CD4-positive, alpha-beta T cell treated with Interleukin-17A for 4 hours (primary cell): ENCODE measurements around the gene ROR1.

Source experiments
- DNase-seq: peaks from one replicate; pipeline ENCODE4 v3.0.0-alpha.2; 2020; ENCODE audit warnings: mixed read lengths

The ROR1 gene

DNA sequence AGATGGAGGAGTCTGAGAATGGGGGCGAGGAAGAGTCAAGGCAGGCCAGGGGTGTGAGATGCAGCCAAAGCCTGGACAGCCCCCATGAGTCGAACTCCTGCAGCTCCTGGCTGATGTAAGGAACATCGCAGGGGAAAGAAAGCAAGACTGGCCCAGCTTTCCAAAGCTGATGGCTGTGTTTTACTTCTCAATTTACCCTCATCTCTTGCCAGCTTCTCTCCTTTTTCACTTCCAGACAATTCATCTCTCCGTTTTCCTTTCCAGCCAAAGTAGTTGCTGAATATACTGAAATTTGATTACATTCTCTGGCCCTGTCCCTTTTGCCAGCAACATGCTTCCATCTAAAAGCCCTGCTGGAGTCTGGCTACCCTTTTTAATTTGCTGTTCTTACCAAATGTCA, 389.6 kb downstream of the ROR1 start:
- no peak for DNase-seq

- DNase-seq = no peak
These were observed 390.2 kb downstream of the ROR1 start for GRCh38 chr1:64163970-64164369.

DNA sequence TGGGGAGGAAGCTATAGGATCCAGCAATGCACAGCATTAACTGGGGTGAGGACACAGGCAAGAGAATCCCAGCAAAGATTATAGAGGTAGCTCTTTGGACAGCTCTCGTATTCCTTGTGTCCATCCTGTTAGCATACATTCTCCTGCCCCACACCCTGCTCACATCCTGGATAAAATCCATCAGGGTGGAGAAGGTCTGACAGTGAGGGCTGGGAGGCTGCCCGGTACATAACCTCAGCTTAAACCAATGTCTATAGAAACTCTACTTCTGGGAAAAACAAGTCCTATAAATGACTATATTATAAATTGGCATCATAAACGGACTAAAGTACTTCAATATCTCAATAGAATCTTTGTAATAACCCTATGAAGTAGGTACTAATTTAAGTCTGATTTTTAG, 392.8 kb downstream of the ROR1 start:
- no peak for DNase-seq

DNA sequence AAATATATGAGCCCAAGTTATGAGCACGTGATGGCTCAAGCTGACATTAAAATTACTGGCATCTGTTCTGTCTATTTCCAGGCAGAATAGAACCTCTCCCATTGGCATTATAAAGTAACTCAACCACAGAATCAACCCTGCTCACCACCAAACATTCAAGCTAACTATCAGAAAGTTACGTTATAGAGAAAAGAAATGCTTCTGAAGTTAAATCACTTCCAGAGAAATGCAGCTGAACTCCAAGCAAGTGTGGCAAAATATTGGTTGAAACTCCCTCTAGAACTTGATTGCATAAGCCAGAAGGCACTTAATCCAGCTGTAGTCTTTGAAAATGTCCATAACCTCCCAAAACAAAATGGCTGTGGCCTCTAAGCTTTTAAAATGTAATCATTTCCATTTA, 393.4 kb downstream of the ROR1 start:
- no peak for DNase-seq

DNA sequence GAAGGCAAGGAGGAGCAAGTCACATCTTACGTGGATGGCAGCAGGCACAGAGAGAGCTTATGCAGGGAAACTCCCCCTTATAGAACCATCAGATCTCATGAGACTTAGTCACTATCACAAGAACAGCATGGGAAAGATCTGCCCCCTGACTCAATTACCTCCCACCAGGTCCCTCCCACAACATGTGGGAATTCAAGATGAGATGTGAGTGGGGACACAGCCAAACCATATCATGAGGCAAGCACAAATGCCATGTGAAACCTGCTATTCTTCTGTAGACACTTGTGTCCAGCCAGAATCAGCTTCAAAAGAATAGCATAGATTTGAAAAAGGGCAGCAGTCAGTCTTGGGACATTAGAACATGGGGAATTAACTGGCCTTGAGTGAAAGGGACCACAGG, 397.4 kb downstream of the ROR1 start:
- no peak for DNase-seq

- DNase-seq = no peak
These were observed 398.0 kb downstream of the ROR1 start for GRCh38 chr1:64171797-64172281.

DNA sequence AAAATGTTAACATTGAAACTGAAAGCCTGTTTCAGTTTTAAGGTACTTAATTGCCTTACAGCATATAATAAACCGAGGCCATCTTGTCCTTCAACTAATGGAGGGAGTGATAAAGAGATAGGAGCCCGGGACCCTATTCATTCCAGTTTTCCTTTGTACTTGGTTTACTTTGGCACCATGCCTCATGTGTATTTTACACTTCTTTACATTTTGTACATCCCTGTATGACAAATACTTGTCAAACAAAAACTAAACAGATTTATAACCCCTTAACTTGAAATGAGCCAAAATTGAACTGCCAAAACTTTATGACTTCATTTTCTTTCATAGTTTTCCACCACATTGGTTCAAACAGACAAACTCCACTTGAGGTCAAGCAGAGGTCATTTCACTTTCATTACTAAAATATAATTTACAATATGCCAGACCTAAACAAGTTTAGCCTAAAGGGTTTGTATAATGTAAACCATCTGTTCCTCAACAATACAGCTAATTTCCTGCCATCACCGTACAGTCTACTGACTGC, 398.7 kb downstream of the ROR1 start:
- no peak for DNase-seq

- no peak for DNase-seq
These were observed 399.6 kb downstream of the ROR1 start for GRCh38 chr1:64173336-64173940.

DNA sequence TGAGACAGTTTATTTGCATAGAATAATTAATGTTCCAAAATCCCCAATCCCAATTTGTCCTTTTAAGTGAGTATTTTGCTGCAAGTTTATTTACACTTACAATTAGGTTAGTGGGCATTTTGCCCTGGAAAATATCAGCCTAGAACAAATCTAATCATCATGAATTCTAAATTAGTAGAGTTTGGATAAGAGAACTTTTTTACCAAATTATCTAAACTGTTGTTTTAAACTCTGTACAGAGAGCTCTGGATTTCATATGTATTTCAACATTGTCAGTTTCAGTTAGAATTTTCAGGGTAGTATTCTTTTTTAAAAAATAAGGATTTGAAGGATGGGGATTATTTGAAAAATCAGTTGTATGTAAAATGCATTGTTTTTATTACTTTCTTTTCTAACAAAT, 401.8 kb downstream of the ROR1 start:
- no peak for DNase-seq

DNA sequence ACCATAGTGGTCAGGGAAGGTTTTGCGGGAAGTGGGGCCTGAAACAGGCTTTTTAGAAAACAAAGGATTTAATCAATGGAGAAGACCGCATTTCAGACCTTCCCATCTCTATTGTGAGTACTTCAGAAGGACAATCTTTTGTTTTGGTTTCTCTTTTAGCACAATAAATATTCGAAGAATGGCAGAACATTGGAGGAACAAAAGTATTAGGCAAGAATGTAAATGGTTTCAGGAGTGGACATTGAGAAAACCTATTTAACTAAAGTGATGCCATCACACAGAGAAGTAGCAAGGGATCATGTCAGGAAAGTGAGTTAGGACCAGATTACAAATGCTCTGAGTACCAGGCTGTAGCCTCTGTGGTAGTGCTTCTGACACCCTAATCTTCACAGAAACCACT, 402.8 kb downstream of the ROR1 start:
- no peak for DNase-seq

GRCh38 chr1:64179588-64179987, 405.8 kb downstream of the ROR1 start:
- no peak for DNase-seq

- no peak for DNase-seq
These were observed 408.4 kb downstream of the ROR1 start for GRCh38 chr1:64182207-64182606.

GRCh38 chr1:64183395-64184002, 409.7 kb downstream of the ROR1 start:
- no peak for DNase-seq

GRCh38 chr1:64184003-64184440, 410.2 kb downstream of the ROR1 start:
- DNase-seq = no peak

GRCh38 chr1:64186138-64186897, 412.5 kb downstream of the ROR1 start:
- no peak for DNase-seq

GRCh38 chr1:64186898-64187280, 413.1 kb downstream of the ROR1 start:
- DNase-seq = no peak

- no peak for DNase-seq
These were observed 413.8 kb downstream of the ROR1 start for GRCh38 chr1:64187646-64188045.

GRCh38 chr1:64192290-64192689, 418.5 kb downstream of the ROR1 start:
- DNase-seq = no peak

DNA sequence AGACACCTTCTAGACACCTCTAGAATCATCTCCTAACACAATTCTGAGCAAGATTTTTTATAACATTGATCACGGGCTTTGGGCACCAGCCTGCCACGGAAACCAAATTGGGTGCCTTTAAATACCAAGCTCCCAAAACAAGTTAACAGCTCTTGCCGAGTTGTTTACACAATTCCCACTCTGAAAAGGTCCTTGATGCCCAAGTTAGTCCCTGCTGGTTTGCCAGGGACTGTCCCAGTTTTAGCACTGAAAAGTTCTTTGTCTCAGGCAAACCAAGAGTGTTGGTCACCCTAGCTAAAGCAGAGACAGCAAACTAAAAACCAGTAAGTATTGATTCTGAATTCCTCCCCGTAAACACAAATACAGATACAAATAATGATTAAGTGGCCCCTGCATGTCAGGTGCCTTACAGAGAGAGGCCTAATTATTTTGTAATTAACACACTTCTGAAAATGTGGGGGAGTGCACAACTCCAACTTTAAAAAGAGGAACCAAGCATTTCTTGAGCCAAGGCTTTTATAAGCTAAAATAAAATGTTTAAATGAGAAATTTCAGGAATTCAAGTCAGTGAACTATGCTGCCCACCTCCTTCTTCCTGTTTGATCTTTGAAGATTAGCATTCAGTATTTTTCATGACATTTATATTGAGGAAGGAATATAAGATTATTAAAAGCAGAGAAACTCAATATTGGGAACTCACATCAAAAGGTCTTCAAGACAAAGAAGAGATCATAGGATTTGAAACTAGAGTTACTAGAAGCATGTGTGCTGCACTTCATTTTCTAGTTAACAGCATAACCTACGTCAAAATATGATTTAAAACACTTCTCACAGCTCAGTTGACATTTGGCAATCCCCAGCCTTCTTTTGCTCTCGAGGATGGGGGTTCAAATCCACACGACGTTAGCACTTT, 420.6 kb downstream of the ROR1 start:
- no peak for DNase-seq

DNA sequence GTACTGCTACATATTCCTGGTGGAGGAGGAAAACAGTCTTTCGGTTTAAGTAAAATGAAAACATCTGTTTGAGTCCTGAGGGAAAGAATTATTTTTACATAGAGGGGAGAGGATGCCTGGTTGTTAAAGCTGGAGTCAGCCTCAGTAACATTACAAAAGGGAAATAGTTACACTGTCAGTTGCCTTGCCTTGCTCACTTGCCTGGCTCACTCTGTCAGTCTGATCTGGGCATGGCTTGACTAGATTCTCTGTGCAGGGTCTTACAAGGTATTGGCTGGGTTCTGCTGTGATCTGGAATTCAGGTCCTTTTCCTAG, 421.2 kb downstream of the ROR1 start:
- no peak for DNase-seq

- DNase-seq = no peak
These were observed 422.5 kb downstream of the ROR1 start for GRCh38 chr1:64196074-64196870.

- no peak for DNase-seq
These were observed 423.3 kb downstream of the ROR1 start for GRCh38 chr1:64197076-64197475.
